GM12878 (cell line): ENCODE data around the gene FKBP8. TPM values are rescaled to one million over a fixed set of nuclear protein-coding genes. Genes with fewer than 3 reads are reported as not detected.

Experiments used
- ATF7 ChIP-seq: fragments of 450-650 bp; IDR thresholded peaks from 2 replicates; pipeline ENCODE4 v1.6.1; 2016; ENCODE audit warnings: low read depth, mild to moderate bottlenecking
- BCLAF1 ChIP-seq: fragments of 450-650 bp; IDR thresholded peaks from 2 replicates; pipeline ENCODE4 v1.6.1; 2017; ENCODE audit warnings: antibody characterized with exemption, mild to moderate bottlenecking, moderate library complexity
- BHLHE40 ChIP-seq, 2 experiments: fragments of 450-650 bp in 1 of 2; IDR thresholded peaks; 2 replicates each; pipeline ENCODE4 v1.6.1; 2011 to 2017; ENCODE audit warnings: low read depth in 2 of 2, borderline replicate concordance in 1 of 2, improper control_type of control experiment in 1 of 2, low read length in 1 of 2, mild to moderate bottlenecking in 1 of 2
- EED ChIP-seq: sonication (generic); IDR thresholded peaks from 2 replicates; pipeline ENCODE4 v1.6.1; 2016; ENCODE audit warnings: antibody characterized with exemption, low read depth
- IKZF1 ChIP-seq: fragments of 450-650 bp; conservative IDR thresholded peaks from 2 replicates; pipeline ENCODE4 v1.6.1; 2017; ENCODE audit warnings: antibody characterized with exemption, mild to moderate bottlenecking
- IKZF2 ChIP-seq, 2 experiments: fragments of 450-650 bp; IDR thresholded peaks; 2 replicates each; pipeline ENCODE4 v1.6.1; 2017; ENCODE audit warnings: mild to moderate bottlenecking in 2 of 2, moderate library complexity in 2 of 2
- IRF4 ChIP-seq: IDR thresholded peaks from 2 replicates; pipeline ENCODE4 v1.6.1; 2011; ENCODE audit warnings: low read depth, low read length
- MAX ChIP-seq: IDR thresholded peaks from 2 replicates; pipeline ENCODE4 v1.6.1; 2012; ENCODE audit warnings: low read depth, low read length, improper control_type of control experiment
- MXI1 ChIP-seq: fragments of 150-350 bp; IDR thresholded peaks from 2 replicates; pipeline ENCODE4 v1.6.1; 2011; ENCODE audit warnings: low read depth, mild to moderate bottlenecking, inconsistent platforms, low read length, improper control_type of control experiment
- NFYB ChIP-seq: IDR thresholded peaks from 2 replicates; pipeline ENCODE4 v1.6.1; 2011; ENCODE audit warnings: low read depth, mild to moderate bottlenecking, low read length, improper control_type of control experiment, moderate library complexity; ENCODE audit not compliant: insufficient read depth
- NR2C1 ChIP-seq: fragments of 450-650 bp; IDR thresholded peaks from 2 replicates; pipeline ENCODE4 v1.6.1; 2017; ENCODE audit warnings: antibody characterized with exemption, mild to moderate bottlenecking, moderate library complexity
- RAD21 ChIP-seq: IDR thresholded peaks from 2 replicates; pipeline ENCODE4 v1.6.1; 2011; ENCODE audit warnings: mild to moderate bottlenecking, low read depth, low read length, moderate library complexity; ENCODE audit not compliant: insufficient read depth
- RAD51 ChIP-seq: fragments of 450-650 bp; IDR thresholded peaks from 2 replicates; pipeline ENCODE4 v1.6.1; 2016; ENCODE audit warnings: moderate library complexity, mild to moderate bottlenecking, inconsistent platforms
- RBBP5 ChIP-seq: fragments of 200-600 bp; sonication (generic); conservative IDR thresholded peaks from 2 replicates; pipeline ENCODE4 v1.6.1; 2016
- SIN3A ChIP-seq: IDR thresholded peaks from 2 replicates; pipeline ENCODE4 v1.6.1; 2012; ENCODE audit warnings: low read depth, low read length, improper control_type of control experiment
- SMARCA5 ChIP-seq: fragments of 450-650 bp; IDR thresholded peaks from 2 replicates; pipeline ENCODE4 v1.6.1; 2017; ENCODE audit warnings: mild to moderate bottlenecking
- SMC3 ChIP-seq: IDR thresholded peaks from 2 replicates; pipeline ENCODE4 v1.6.1; 2011; ENCODE audit warnings: low read length, improper control_type of control experiment, borderline replicate concordance
- SREBF1 ChIP-seq: IDR thresholded peaks from 2 replicates; pipeline ENCODE4 v1.6.1; 2012; ENCODE audit warnings: mild to moderate bottlenecking, low read length
- SREBF2 ChIP-seq: IDR thresholded peaks from 2 replicates; pipeline ENCODE4 v1.6.1; 2012; ENCODE audit warnings: mild to moderate bottlenecking, low read length
- TBL1XR1 ChIP-seq: IDR thresholded peaks from 2 replicates; pipeline ENCODE4 v1.6.1; 2012; ENCODE audit warnings: low read depth, low read length, improper control_type of control experiment
- TCF12 ChIP-seq: IDR thresholded peaks from 2 replicates; pipeline ENCODE4 v1.6.1; 2011; ENCODE audit warnings: low read depth, mild to moderate bottlenecking, low read length
- TCF7 ChIP-seq: IDR thresholded peaks from 2 replicates; pipeline ENCODE4 v1.6.1; 2014; ENCODE audit warnings: antibody characterized with exemption, borderline replicate concordance
- WRNIP1 ChIP-seq: IDR thresholded peaks from 2 replicates; pipeline ENCODE4 v1.6.1; 2011; ENCODE audit warnings: low read depth, low read length, improper control_type of control experiment, borderline replicate concordance
- YY1 ChIP-seq: IDR thresholded peaks from 2 replicates; pipeline ENCODE4 v1.6.1; 2011; ENCODE audit warnings: low read depth, mild to moderate bottlenecking, low read length
- ZNF384 ChIP-seq: IDR thresholded peaks from 2 replicates; pipeline ENCODE4 v1.6.1; 2012; ENCODE audit warnings: low read depth, mild to moderate bottlenecking, low read length, improper control_type of control experiment, borderline replicate concordance
- polyA plus RNA-seq, 11 experiments: library from polyadenylated mRNA; depleted of rRNA in 4 of 11; unstranded in 6 of 11; stranded (reverse) in 5 of 11; fragments of >200 nt; fragmentation: Nextera tagmentation in 4 of 11; fragmentation: Illumina TruSeq in 1 of 11; extraction: Ambion mirVana in 4 of 11; extraction: Trizol in 1 of 11; gene quantifications; 1 replicate in 1 of 11; 2 replicates in 10 of 11; pipeline versions ENCODE4 v1.2.1 to v1.2.3, GENCODE V29; 2011 to 2016; ENCODE audit warnings: inconsistent platforms in 2 of 11, missing spikeins in 2 of 11, low read depth in 1 of 11
- total RNA-seq, 4 experiments: library from RNA; depleted of rRNA in 3 of 4; stranded (reverse); fragments of >200 nt in 3 of 4; fragmentation: Illumina TruSeq in 1 of 4; extraction: Trizol in 1 of 4; gene quantifications; 2 replicates each; pipeline versions ENCODE4 v1.2.1 to v1.2.3, GENCODE V29; 2013 to 2021
- TF ChIP-seq, protein P1 (sequence below), 3 experiments: IDR thresholded peaks in 2 of 3; conservative IDR thresholded peaks in 1 of 3; 2 replicates each; pipeline ENCODE4 v1.5.1; 2011; ENCODE audit warnings: low read depth in 3 of 3, low read length in 3 of 3, mild to moderate bottlenecking in 3 of 3, control low read depth in 2 of 3, moderate library complexity in 2 of 3, inconsistent platforms in 1 of 3, mixed read lengths in 1 of 3; ENCODE audit not compliant: control insufficient read depth in 2 of 3, insufficient read depth in 1 of 3; ENCODE audit errors: extremely low read depth in 1 of 3

The FKBP8 gene
- total and polyA plus RNA-seq, 10 of the 15 experiments (the other 5 are each of a cell fraction or from before 2014, with no cell fraction given): 0.13 to 205 (median 95.4) TPM

DNA sequence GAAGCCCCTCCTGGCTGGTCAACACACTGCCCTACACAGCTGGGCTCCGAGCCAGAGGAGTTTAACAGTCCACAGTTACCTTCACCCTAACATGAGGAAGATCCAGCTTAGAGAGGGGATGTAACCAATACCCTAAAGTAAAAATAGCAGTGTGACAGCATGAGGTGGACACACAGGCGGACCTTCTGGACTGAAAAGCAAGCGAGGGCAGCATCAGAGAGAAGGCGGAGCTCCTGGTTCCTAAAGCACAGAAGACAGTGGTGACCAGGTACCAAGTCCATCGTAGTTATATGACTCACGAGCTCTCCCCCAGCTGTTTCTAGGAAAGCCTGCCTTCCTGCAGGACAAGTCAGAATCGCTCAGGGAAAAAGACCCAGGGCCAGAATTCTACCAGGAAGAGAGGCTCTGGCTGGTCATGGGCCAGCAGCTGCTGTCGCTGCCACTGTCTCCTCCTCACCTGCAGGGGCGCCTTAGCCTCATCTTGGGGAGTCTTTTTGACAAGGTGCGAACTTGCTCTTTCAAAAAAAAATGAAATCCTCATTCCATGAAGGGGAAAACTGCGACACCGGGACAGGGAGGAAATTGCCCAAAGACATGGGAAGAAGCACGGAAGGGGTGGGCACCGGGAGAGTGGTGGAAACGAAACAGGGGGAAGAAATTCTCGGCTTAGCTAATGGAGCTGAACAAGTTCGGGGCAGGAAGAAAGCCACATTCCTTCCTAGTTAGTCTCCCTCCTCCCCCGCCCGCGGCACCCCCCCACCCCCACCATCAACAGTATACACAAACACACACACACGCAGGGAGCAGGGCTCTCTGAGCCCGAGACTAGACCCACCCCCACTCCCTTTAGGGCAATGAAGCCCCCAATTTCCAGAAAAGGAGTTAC lies 23.2 kb downstream of the FKBP8 start (continued):
- no peak for TF ChIP-seq NFYB
- TF ChIP-seq SIN3A: peak; percentile 83; the same call in 1 of the 2 replicates
- peak; percentile 40; the same call in 1 of the 2 replicates for TF ChIP-seq MXI1
- peak; percentile 83 for TF ChIP-seq TCF12
- peak; percentile 65 for TF ChIP-seq RAD21
- no peak for TF ChIP-seq TBL1XR1
- TF ChIP-seq, protein P1, sequence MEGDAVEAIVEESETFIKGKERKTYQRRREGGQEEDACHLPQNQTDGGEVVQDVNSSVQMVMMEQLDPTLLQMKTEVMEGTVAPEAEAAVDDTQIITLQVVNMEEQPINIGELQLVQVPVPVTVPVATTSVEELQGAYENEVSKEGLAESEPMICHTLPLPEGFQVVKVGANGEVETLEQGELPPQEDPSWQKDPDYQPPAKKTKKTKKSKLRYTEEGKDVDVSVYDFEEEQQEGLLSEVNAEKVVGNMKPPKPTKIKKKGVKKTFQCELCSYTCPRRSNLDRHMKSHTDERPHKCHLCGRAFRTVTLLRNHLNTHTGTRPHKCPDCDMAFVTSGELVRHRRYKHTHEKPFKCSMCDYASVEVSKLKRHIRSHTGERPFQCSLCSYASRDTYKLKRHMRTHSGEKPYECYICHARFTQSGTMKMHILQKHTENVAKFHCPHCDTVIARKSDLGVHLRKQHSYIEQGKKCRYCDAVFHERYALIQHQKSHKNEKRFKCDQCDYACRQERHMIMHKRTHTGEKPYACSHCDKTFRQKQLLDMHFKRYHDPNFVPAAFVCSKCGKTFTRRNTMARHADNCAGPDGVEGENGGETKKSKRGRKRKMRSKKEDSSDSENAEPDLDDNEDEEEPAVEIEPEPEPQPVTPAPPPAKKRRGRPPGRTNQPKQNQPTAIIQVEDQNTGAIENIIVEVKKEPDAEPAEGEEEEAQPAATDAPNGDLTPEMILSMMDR (IDR thresholded peaks at IDR 0.05 in 2 of 3, conservative IDR thresholded peaks at IDR 0.05 in 1 of 3; ENCODE audit: control insufficient read depth in 2 of 3, extremely low read depth in 1 of 3, insufficient read depth in 1 of 3, low read depth in 3 of 3, low read length in 3 of 3): peak; percentile 83 to 91 (median 90)
- peak; percentile 72; the same call in 1 of the 2 replicates for TF ChIP-seq IKZF1
- no peak for TF ChIP-seq RAD51
- no peak for TF ChIP-seq BCLAF1
- TF ChIP-seq IRF4: no peak
- TF ChIP-seq EED: peak; percentile 32; the same call in 1 of the 2 replicates
- TF ChIP-seq TCF7: no peak
- TF ChIP-seq SREBF2: no peak
- peak; percentile 70 to 78 for TF ChIP-seq IKZF2 (IDR thresholded peaks at IDR 0.05)
- TF ChIP-seq SMC3: peak; percentile 49
- TF ChIP-seq BHLHE40 (IDR thresholded peaks at IDR 0.05; ENCODE audit: borderline replicate concordance in 1 of 2, low read depth in 2 of 2, low read length in 1 of 2): 0 out of 4 replicates have a peak, but pooled peaks of 1 of the 2 experiments have one; percentile 51
- 0 out of 2 replicates have a peak, but pooled peaks have one; percentile 25 for TF ChIP-seq MAX
- TF ChIP-seq YY1: 0 out of 2 replicates have a peak, but pooled peaks have one; percentile 10
- TF ChIP-seq SMARCA5: peak; percentile 84
- TF ChIP-seq NR2C1: no peak
- no peak for TF ChIP-seq SREBF1
- TF ChIP-seq WRNIP1: 0 out of 2 replicates have a peak, but pooled peaks have one; percentile 42
- TF ChIP-seq ZNF384: peak; percentile 62
- TF ChIP-seq ATF7: 0 out of 2 replicates have a peak, but pooled peaks have one; percentile 12
- TF ChIP-seq RBBP5: no peak
